Astrocyte (in vitro differentiated cells and primary cell): Measurements from ENCODE around the gene GADD45B. TPM values are rescaled to one million over a fixed set of nuclear protein-coding genes. Genes with fewer than 3 reads are reported as not detected.

Experiments used
- DNase-seq: peaks from one replicate; pipeline ENCODE4 v3.0.0-alpha.2; 2010; ENCODE audit warnings: low read depth
- FAIRE-seq: peaks from 2 replicates; lab custom pipeline; 2011; peaks lifted over from hg19 to GRCh38; lab: Jason Lieb, UNC
- H2AFZ ChIP-seq: 2 replicates; pipeline ENCODE4 v1.6.0; 2012; ENCODE audit warnings: low read depth, low read length, inconsistent platforms
- H3K27ac ChIP-seq: 2 replicates; pipeline ENCODE4 v1.5.1; 2011; ENCODE audit warnings: low read depth, low read length, inconsistent platforms
- H3K27me3 ChIP-seq: 2 replicates; pipeline ENCODE4 v1.6.0; 2011; ENCODE audit warnings: low read length, inconsistent platforms; ENCODE audit not compliant: insufficient read depth
- H3K36me3 ChIP-seq: 2 replicates; pipeline ENCODE4 v1.5.1; 2011; ENCODE audit warnings: low read length, inconsistent platforms; ENCODE audit not compliant: insufficient read depth
- H3K4me1 ChIP-seq: 2 replicates; pipeline ENCODE4 v1.5.1; 2011; ENCODE audit warnings: low read length, inconsistent platforms; ENCODE audit not compliant: insufficient read depth
- H3K4me2 ChIP-seq: 2 replicates; pipeline ENCODE4 v1.6.0; 2012; ENCODE audit warnings: low read length, inconsistent platforms
- H3K4me3 ChIP-seq: 2 replicates; pipeline ENCODE4 v1.5.1; 2011; ENCODE audit warnings: low read depth, mild to moderate bottlenecking, low read length, inconsistent platforms; ENCODE audit not compliant: insufficient read depth
- H3K79me2 ChIP-seq: 2 replicates; pipeline ENCODE4 v1.6.0; 2012; ENCODE audit warnings: mild to moderate bottlenecking, low read length, inconsistent platforms; ENCODE audit not compliant: insufficient read depth
- H3K9ac ChIP-seq: 2 replicates; pipeline ENCODE4 v1.6.0; 2012; ENCODE audit warnings: mild to moderate bottlenecking, low read length, inconsistent platforms
- H3K9me3 ChIP-seq: 2 replicates; pipeline ENCODE4 v1.5.1; 2012; ENCODE audit warnings: low read depth, mild to moderate bottlenecking, low read length, inconsistent platforms; ENCODE audit not compliant: insufficient read depth
- H4K20me1 ChIP-seq: 2 replicates; pipeline ENCODE4 v1.6.0; 2012; ENCODE audit warnings: low read length, inconsistent platforms; ENCODE audit not compliant: insufficient read depth
- H3K27ac Mint-ChIP-seq: one replicate; pipeline ENCODE4 v1.8.0; 2021; ENCODE audit warnings: mild to moderate bottlenecking, mixed read lengths; ENCODE audit not compliant: unreplicated experiment
- H3K27me3 Mint-ChIP-seq: one replicate; pipeline ENCODE4 v1.8.0; 2021; ENCODE audit warnings: low read depth, mixed read lengths; ENCODE audit not compliant: unreplicated experiment
- H3K36me3 Mint-ChIP-seq: one replicate; pipeline ENCODE4 v1.8.0; 2021; ENCODE audit warnings: low read depth, mixed read lengths; ENCODE audit not compliant: unreplicated experiment
- H3K4me1 Mint-ChIP-seq: one replicate; pipeline ENCODE4 v1.8.0; 2021; ENCODE audit warnings: low read depth, mixed read lengths; ENCODE audit not compliant: unreplicated experiment
- H3K4me3 Mint-ChIP-seq: one replicate; pipeline ENCODE4 v1.8.0; 2021; ENCODE audit warnings: mild to moderate bottlenecking, moderate library complexity, mixed read lengths; ENCODE audit not compliant: unreplicated experiment
- H3K9me3 Mint-ChIP-seq: one replicate; pipeline ENCODE4 v1.8.0; 2021; ENCODE audit warnings: mild to moderate bottlenecking, mixed read lengths; ENCODE audit not compliant: unreplicated experiment
- EZH2 ChIP-seq: IDR thresholded peaks from 2 replicates; pipeline ENCODE4 v1.6.1; 2012; ENCODE audit warnings: mild to moderate bottlenecking, low read length, inconsistent platforms; ENCODE audit not compliant: insufficient read depth
- total RNA-seq: library from RNA; stranded (reverse); gene quantifications from 2 replicates; pipeline ENCODE4 v1.2.1, GENCODE V29; 2021
- TF ChIP-seq, protein P1 (sequence below): IDR thresholded peaks from 2 replicates; pipeline ENCODE4 v1.5.1; 2011; ENCODE audit warnings: low read depth, mild to moderate bottlenecking, inconsistent platforms, low read length, moderate library complexity; ENCODE audit not compliant: insufficient read depth

Gene GADD45B
- total RNA-seq, 1 donor from 2014 or later: 161 TPM

- no peaks in the 10 kb centered on the region for H3K79me2 ChIP-seq
- no peaks in the 10 kb centered on the region for H3K36me3 ChIP-seq
- no peak overlapping the region for H3K9ac ChIP-seq
- Mint-ChIP-seq H3K27me3 (no peaks in the 10 kb centered on the region), H3K9me3 (peaks cover 1% of the 10 kb centered on the region), H3K4me3 (no peak overlapping the region), H3K36me3 (no peaks in the 10 kb centered on the region), H3K27ac (no peak overlapping the region), H3K4me1 (peaks cover 14% of the 10 kb centered on the region)
- TF ChIP-seq, protein P1, sequence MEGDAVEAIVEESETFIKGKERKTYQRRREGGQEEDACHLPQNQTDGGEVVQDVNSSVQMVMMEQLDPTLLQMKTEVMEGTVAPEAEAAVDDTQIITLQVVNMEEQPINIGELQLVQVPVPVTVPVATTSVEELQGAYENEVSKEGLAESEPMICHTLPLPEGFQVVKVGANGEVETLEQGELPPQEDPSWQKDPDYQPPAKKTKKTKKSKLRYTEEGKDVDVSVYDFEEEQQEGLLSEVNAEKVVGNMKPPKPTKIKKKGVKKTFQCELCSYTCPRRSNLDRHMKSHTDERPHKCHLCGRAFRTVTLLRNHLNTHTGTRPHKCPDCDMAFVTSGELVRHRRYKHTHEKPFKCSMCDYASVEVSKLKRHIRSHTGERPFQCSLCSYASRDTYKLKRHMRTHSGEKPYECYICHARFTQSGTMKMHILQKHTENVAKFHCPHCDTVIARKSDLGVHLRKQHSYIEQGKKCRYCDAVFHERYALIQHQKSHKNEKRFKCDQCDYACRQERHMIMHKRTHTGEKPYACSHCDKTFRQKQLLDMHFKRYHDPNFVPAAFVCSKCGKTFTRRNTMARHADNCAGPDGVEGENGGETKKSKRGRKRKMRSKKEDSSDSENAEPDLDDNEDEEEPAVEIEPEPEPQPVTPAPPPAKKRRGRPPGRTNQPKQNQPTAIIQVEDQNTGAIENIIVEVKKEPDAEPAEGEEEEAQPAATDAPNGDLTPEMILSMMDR: no peak
- TF ChIP-seq EZH2: no peak
- H2AFZ ChIP-seq: no peak overlapping the region
- H4K20me1 ChIP-seq: no peaks in the 10 kb centered on the region
- no peak overlapping the region for H3K4me2 ChIP-seq
- no peak overlapping the region for H3K27ac ChIP-seq
- no peaks in the 10 kb centered on the region for H3K9me3 ChIP-seq
- FAIRE-seq (no peak), DNase-seq (no peak)
- H3K27me3 ChIP-seq: no peaks in the 10 kb centered on the region
- peaks cover 26% of the 10 kb centered on the region for H3K4me1 ChIP-seq
- H3K4me3 ChIP-seq: no peak overlapping the region
Observed at GRCh38 chr19:2519482-2519881, 43.6 kb downstream of the GADD45B start.

DNA sequence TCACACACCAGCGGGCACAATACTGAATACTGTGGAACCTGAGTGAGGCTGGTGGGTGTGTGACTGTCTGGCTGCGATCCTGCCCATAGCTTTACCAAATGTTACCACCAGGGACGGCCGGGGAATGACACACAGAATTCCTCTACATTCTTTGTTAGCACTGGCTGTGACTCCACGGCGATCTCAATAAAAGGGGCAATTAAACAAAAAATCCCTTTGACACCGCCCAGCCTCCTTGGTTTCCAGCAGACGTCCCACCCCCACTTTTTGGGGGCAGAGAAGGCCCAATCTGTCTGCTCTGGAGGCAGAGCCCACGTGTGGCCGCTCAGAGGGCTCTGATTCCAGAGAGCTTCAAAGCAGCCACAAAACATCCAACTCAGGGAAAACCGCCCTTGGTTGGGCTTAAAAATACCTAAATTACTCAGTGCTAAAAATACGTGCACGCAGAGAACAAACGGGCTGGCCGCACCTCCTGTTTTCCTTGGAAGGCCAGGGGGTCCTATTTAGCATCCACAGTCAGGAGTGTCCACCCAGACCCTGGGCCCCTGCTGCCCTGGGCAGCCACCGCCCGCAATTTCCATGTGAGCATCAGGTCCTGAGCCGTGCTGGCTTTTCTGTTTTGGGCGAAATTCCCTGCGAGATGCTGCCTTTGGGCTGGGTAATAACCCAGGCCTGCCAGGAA lies 47.8 kb downstream of the GADD45B start:
- peak overlapping the region; percentile 3 for H3K4me3 ChIP-seq
- no peaks in the 10 kb centered on the region for H3K9me3 Mint-ChIP-seq
- peaks cover 13% of the 10 kb centered on the region for H3K4me1 Mint-ChIP-seq
- H2AFZ ChIP-seq: peak overlapping the region; percentile 71
- H3K27ac Mint-ChIP-seq: peak overlapping the region; percentile 99
- peak overlapping the region; percentile 93 for H3K27ac ChIP-seq
- peak overlapping the region; percentile 77 for H3K9ac ChIP-seq
- no peak for TF ChIP-seq EZH2
- TF ChIP-seq, protein P1: peak; percentile 38
- peak overlapping the region; percentile 54 for H3K4me3 Mint-ChIP-seq
- peak overlapping the region; percentile 75 for H3K4me2 ChIP-seq
- H3K27me3 Mint-ChIP-seq: no peaks in the 10 kb centered on the region
- no peaks in the 10 kb centered on the region for H3K36me3 Mint-ChIP-seq
- H3K27me3 ChIP-seq: no peaks in the 10 kb centered on the region
- H3K9me3 ChIP-seq: no peaks in the 10 kb centered on the region
- no peaks in the 10 kb centered on the region for H4K20me1 ChIP-seq
- no peaks in the 10 kb centered on the region for H3K36me3 ChIP-seq
- FAIRE-seq (no peak), DNase-seq (peak; percentile 86)
- peaks cover 27% of the 10 kb centered on the region for H3K4me1 ChIP-seq
- H3K79me2 ChIP-seq: no peaks in the 10 kb centered on the region

DNA sequence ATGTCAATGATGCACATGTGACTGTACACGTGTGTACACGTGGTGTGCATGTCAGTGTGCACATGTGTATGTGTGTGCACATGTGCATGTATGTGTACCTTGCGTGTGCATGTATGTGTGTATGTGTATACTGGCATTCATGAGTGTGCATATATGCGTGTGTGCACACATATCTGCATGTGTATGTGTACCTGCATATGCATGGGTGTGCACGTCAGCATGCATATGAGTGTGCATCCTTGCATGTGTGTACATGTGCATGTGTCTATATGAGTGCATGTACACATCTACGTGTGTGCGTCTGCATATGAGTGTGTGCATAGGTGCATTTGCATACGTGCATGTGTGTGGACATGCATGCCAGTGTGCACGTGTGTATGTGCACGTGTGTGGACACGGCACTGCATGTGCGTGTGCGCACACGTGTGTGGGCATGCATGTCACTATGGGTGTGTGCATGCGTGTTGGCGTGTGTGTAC lies 48.5 kb downstream of the GADD45B start:
- Histone ChIP-seq H3K4me2 (peak overlapping the region; percentile 75), H3K4me1 (peaks cover 34% of the 10 kb centered on the region), H3K9ac (peak overlapping the region; percentile 77), H2AFZ (no peak overlapping the region), H3K9me3 (no peaks in the 10 kb centered on the region), H3K27me3 (no peaks in the 10 kb centered on the region), H3K79me2 (no peaks in the 10 kb centered on the region), H3K36me3 (no peaks in the 10 kb centered on the region), H3K27ac (peak overlapping the region; percentile 93), H4K20me1 (no peaks in the 10 kb centered on the region), H3K4me3 (peak overlapping the region; percentile 18)
- H3K27ac Mint-ChIP-seq: peak overlapping the region; percentile 99
- peak overlapping the region; percentile 16 for H3K4me3 Mint-ChIP-seq
- no peaks in the 10 kb centered on the region for H3K27me3 Mint-ChIP-seq
- no peaks in the 10 kb centered on the region for H3K36me3 Mint-ChIP-seq
- no peaks in the 10 kb centered on the region for H3K9me3 Mint-ChIP-seq
- DNase-seq: no peak
- no peak for FAIRE-seq
- peaks cover 13% of the 10 kb centered on the region for H3K4me1 Mint-ChIP-seq
- no peak for TF ChIP-seq EZH2
